ENCODE results near the gene PSG1. TPM values are rescaled to one million over a fixed set of nuclear protein-coding genes. Genes with fewer than 3 reads are reported as not detected.
"Not testable (repeated sequence)": the region's sequence is repeated elsewhere in the genome, so short reads cannot be mapped to it uniquely, and the experiment has no call there.

PSG1 gene
- total RNA-seq, 1 experiment from 2014 or later: not detected

DNA sequence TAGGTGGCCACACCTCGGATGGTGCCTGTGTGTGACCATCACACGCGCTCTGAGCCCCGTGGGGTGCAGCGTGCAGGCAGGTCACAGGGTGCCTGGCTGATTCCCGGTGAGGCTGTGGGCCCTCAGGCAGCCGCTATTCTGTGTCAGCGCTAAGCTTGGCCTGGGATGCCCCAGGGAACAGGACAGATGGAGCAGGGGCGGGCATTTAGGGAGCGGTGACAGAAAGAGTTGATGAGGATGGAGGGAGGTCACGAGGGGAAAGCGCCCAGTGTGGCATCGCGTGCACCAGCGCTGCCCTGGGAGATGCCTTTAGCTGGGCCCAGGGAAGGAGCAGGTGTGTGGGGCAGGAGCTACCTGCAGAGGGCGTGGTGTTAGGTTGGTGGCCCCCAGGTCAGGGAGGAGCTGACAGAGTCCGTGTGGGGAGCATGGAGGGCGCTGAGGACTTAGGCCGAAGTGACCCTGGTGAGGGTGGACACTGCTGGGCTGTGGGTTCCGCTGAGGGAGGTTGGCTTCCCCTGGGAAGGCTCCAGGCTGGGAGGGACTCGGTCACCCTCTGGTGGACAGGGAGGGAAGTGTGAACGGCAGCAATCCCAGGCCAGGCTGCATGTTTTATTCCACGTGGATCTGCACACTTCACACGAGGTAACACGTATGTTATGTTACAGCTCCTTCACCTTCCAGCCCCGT, 39.7 kb upstream of the PSG1 start:
- CTCF ChIA-PET; H3K27me3 ChIP-seq (ENCODE audit: insufficient read depth, low read length); RAD21 ChIA-PET (ENCODE audit: low non-redundant PET in 1 of 2, low total read pairs in 2 of 2, uncharacterized antibody in 2 of 2, unreplicated experiment in 2 of 2); H3K27ac ChIP-seq (ENCODE audit: low read depth, low read length); DNase-seq (ENCODE audit: low read depth, low spot score); H3K9me2 ChIP-seq (ENCODE audit: insufficient read depth); H2AFZ ChIP-seq (ENCODE audit: low read depth, low read length, poor library complexity, severe bottlenecking); H4K20me1 ChIP-seq (ENCODE audit: insufficient read depth); H3K9me3 ChIP-seq (ENCODE audit: control insufficient read depth in 1 of 2, insufficient read depth in 1 of 2, low read depth in 1 of 2, low read length in 2 of 2); H3K4me3 ChIP-seq (replicated peaks in 1 of 2; ENCODE audit: low read depth in 1 of 2, low read length in 2 of 2); ATAC-seq; BruUV-seq (replicated peaks); H3K4me1 ChIP-seq (ENCODE audit: control insufficient read depth in 1 of 2, insufficient read depth in 2 of 2, low read length in 2 of 2); H3K36me3 ChIP-seq (ENCODE audit: control insufficient read depth in 1 of 2, insufficient read depth in 2 of 2, low read length in 2 of 2); H3K79me2 ChIP-seq (ENCODE audit: insufficient read depth, low read length); POLR2A ChIA-PET; H3K4me2 ChIP-seq (ENCODE audit: low read length); H3K9ac ChIP-seq (ENCODE audit: low read length): not testable (repeated sequence)
- intact Hi-C loops (cut with micrococcal nuclease): loop anchor here (1.0 kb wide), 1 partner anchor 126 kb away; no protein-coding TSS in a partner anchor
- TF ChIP-seq, protein P1, sequence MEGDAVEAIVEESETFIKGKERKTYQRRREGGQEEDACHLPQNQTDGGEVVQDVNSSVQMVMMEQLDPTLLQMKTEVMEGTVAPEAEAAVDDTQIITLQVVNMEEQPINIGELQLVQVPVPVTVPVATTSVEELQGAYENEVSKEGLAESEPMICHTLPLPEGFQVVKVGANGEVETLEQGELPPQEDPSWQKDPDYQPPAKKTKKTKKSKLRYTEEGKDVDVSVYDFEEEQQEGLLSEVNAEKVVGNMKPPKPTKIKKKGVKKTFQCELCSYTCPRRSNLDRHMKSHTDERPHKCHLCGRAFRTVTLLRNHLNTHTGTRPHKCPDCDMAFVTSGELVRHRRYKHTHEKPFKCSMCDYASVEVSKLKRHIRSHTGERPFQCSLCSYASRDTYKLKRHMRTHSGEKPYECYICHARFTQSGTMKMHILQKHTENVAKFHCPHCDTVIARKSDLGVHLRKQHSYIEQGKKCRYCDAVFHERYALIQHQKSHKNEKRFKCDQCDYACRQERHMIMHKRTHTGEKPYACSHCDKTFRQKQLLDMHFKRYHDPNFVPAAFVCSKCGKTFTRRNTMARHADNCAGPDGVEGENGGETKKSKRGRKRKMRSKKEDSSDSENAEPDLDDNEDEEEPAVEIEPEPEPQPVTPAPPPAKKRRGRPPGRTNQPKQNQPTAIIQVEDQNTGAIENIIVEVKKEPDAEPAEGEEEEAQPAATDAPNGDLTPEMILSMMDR (IDR thresholded peaks at IDR 0.05 in 2 of 3, conservative IDR thresholded peaks at IDR 0.05 in 1 of 3; ENCODE audit: borderline replicate concordance in 1 of 3, insufficient read depth in 1 of 3, low read depth in 2 of 3, low read length in 2 of 3): peak; percentile 49 to 85 (median 55)

DNA sequence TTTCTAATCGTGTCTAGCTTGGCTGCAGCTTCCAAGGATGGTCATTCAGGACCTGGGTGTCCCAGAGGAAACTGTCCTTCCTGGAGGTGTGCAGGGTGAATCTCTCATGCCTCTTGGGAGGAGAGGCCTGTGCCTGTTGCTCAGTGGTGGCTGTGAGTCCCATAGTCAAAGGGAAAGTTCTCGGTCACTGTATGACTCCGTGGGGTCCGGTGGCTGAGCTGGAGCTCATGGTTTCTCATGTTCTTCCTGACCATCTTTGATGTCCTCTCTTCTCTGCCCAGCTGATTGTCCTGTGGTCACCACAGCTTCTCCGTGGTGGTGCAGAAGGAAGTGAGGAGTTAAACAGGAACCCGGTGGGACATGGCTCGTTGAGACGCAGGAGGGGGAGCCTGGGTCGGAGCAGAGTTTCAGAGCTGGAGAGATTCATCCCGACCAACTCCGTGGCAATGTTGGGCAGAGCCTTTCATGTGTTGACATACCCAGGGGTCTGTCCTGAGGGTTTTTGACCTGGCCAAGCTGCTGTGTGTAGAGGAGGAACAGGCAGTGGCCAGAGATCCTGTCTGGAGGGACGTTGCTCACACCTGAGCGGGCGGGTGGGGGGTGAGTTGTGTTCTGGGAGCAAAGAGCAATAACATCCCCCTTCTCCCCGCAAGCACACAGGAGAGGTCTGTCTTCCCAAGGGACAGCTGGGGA, 39.0 kb upstream of the PSG1 start:
- H3K4me3 ChIP-seq (replicated peaks in 1 of 2; ENCODE audit: low read depth in 1 of 2, low read length in 2 of 2): not testable (repeated sequence)

DNA sequence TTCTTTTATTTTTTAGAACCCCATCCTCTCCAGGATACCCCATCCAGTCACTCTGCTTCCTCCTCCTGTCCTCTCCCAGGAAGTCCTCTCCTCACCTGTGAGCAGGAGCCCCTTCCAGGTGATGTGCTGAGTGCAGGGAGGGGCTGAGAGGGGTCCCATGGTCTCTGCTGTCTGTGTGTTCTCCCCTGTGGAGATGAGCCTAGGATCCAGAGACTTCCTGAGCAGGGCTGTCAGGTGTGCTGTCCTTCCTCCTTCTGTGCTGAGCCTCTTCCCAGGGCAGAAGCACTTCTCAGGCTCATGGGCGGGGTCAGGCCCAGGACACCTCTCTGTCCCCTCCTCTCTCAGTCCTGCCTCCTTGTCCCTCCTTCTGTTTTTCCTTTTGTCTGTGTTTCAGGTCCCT, 38.1 kb upstream of the PSG1 start, which contains the start of gene PSG6:
PSG6 (minus strand) TSS at position 261 of the 400 bp plus-strand sequence; CDS start at position 159, 102 bp downstream.
- ATAC-seq; H3K4me3 ChIP-seq (replicated peaks in 1 of 2; ENCODE audit: low read depth in 1 of 2, low read length in 2 of 2); H3K27me3 ChIP-seq (ENCODE audit: insufficient read depth, low read length); POLR2A ChIA-PET; RAD21 ChIA-PET (ENCODE audit: low non-redundant PET in 1 of 2, low total read pairs in 2 of 2, uncharacterized antibody in 2 of 2, unreplicated experiment in 2 of 2); H3K4me2 ChIP-seq (ENCODE audit: low read length); H3K36me3 ChIP-seq (ENCODE audit: control insufficient read depth in 1 of 2, insufficient read depth in 2 of 2, low read length in 2 of 2); H3K9ac ChIP-seq (ENCODE audit: low read length); H3K79me2 ChIP-seq (ENCODE audit: insufficient read depth, low read length); H3K9me2 ChIP-seq (ENCODE audit: insufficient read depth); CTCF ChIA-PET; H4K20me1 ChIP-seq (ENCODE audit: insufficient read depth); DNase-seq (ENCODE audit: low read depth, low spot score); H2AFZ ChIP-seq (ENCODE audit: low read depth, low read length, poor library complexity, severe bottlenecking); intact Hi-C loops (cut with micrococcal nuclease); H3K4me1 ChIP-seq (ENCODE audit: control insufficient read depth in 1 of 2, insufficient read depth in 2 of 2, low read length in 2 of 2); H3K9me3 ChIP-seq (ENCODE audit: control insufficient read depth in 1 of 2, insufficient read depth in 1 of 2, low read depth in 1 of 2, low read length in 2 of 2); BruUV-seq (replicated peaks); H3K27ac ChIP-seq (ENCODE audit: low read depth, low read length): not testable (repeated sequence)

More for the DNA sequence above, 39.0 kb upstream of the PSG1 start:
- DNase-seq (ENCODE audit: low read depth, low spot score); H3K27me3 ChIP-seq (ENCODE audit: insufficient read depth, low read length); ATAC-seq; H3K9me3 ChIP-seq (ENCODE audit: control insufficient read depth in 1 of 2, insufficient read depth in 1 of 2, low read depth in 1 of 2, low read length in 2 of 2); CTCF ChIA-PET; H3K27ac ChIP-seq (ENCODE audit: low read depth, low read length); BruUV-seq (replicated peaks); H3K9ac ChIP-seq (ENCODE audit: low read length); POLR2A ChIA-PET; H2AFZ ChIP-seq (ENCODE audit: low read depth, low read length, poor library complexity, severe bottlenecking); H3K9me2 ChIP-seq (ENCODE audit: insufficient read depth); RAD21 ChIA-PET (ENCODE audit: low non-redundant PET in 1 of 2, low total read pairs in 2 of 2, uncharacterized antibody in 2 of 2, unreplicated experiment in 2 of 2); H3K4me2 ChIP-seq (ENCODE audit: low read length); H4K20me1 ChIP-seq (ENCODE audit: insufficient read depth); H3K4me1 ChIP-seq (ENCODE audit: control insufficient read depth in 1 of 2, insufficient read depth in 2 of 2, low read length in 2 of 2); H3K79me2 ChIP-seq (ENCODE audit: insufficient read depth, low read length); H3K36me3 ChIP-seq (ENCODE audit: control insufficient read depth in 1 of 2, insufficient read depth in 2 of 2, low read length in 2 of 2): not testable (repeated sequence)
- intact Hi-C loops (cut with micrococcal nuclease): loop anchor here (1.0 kb wide), 1 partner anchor 125 kb away; no protein-coding TSS in a partner anchor

DNA sequence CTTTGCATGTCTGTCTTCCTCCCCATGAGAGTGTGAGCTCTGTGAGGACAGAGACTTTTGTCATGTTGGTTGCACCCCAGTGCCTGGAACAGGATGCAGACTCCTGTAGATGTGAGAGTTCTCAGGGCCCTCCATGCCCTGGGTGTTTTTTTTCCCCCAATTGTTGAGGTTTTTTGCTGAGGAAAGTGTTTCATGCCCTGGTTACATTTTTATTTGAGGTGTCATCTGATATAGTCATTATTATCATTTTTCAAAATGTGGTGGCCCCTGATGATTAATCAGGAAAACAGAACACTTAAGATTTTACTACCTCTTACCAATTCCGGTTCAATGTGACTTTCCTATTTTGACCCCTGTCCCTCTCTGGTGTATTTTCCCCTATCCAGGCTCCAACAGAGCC, 37.4 kb upstream of the PSG1 start:
- RAD21 ChIA-PET (ENCODE audit: low non-redundant PET in 1 of 2, low total read pairs in 2 of 2, uncharacterized antibody in 2 of 2, unreplicated experiment in 2 of 2); H3K9me3 ChIP-seq (ENCODE audit: control insufficient read depth in 1 of 2, insufficient read depth in 1 of 2, low read depth in 1 of 2, low read length in 2 of 2); H3K9ac ChIP-seq (ENCODE audit: low read length); POLR2A ChIA-PET; H4K20me1 ChIP-seq (ENCODE audit: insufficient read depth); ATAC-seq; intact Hi-C loops (cut with micrococcal nuclease); H3K4me2 ChIP-seq (ENCODE audit: low read length); CTCF ChIA-PET; H3K4me3 ChIP-seq (replicated peaks in 1 of 2; ENCODE audit: low read depth in 1 of 2, low read length in 2 of 2); H3K27me3 ChIP-seq (ENCODE audit: insufficient read depth, low read length); H3K79me2 ChIP-seq (ENCODE audit: insufficient read depth, low read length); BruUV-seq (replicated peaks); DNase-seq (ENCODE audit: low read depth, low spot score); H2AFZ ChIP-seq (ENCODE audit: low read depth, low read length, poor library complexity, severe bottlenecking); H3K27ac ChIP-seq (ENCODE audit: low read depth, low read length); H3K4me1 ChIP-seq (ENCODE audit: control insufficient read depth in 1 of 2, insufficient read depth in 2 of 2, low read length in 2 of 2); H3K9me2 ChIP-seq (ENCODE audit: insufficient read depth); H3K36me3 ChIP-seq (ENCODE audit: control insufficient read depth in 1 of 2, insufficient read depth in 2 of 2, low read length in 2 of 2): not testable (repeated sequence)

Measured in HCT116 (cell line).